Measurements from ENCODE around the gene TRPM3.

Gene TRPM3

DNA sequence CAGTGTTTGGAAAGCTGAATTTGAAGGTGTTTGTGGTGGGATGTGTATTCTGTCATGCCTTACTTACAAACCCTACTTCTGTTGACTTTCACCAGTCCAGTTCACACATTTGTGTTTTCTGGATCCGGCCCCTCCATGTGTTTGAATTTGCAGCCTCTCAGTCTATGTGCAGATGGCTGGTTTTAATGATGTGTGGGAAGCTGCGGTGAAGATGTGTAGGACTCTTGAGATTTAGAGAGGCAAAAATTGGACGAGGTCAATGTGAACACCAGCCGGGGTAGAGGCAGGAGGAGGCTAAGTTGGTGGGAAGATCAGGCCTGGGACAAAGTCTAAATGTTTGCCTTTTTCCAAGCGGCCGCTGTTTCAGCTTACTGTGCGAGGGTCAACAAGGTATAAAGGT, 591.6 kb downstream of the TRPM3 start:
- no peak for TF ChIP-seq ARNTL (CRISPR knock-in tag; IDR thresholded peaks at IDR 0.05; ENCODE audit: borderline replicate concordance, low read depth)
- TF ChIP-seq ZFP3 (CRISPR knock-in tag; IDR thresholded peaks at IDR 0.05): no peak
- TF ChIP-seq GLIS3 (CRISPR knock-in tag; IDR thresholded peaks at IDR 0.05): no peak
- no peak for TF ChIP-seq ZNF70 (CRISPR knock-in tag; IDR thresholded peaks at IDR 0.05)
- TF ChIP-seq TCF4 (CRISPR knock-in tag; IDR thresholded peaks at IDR 0.05; ENCODE audit: borderline replicate concordance): no peak
- no peak for TF ChIP-seq ZNF8 (CRISPR knock-in tag; IDR thresholded peaks at IDR 0.05)
- no peak for TF ChIP-seq PATZ1 (CRISPR knock-in tag; IDR thresholded peaks at IDR 0.05; ENCODE audit: borderline replicate concordance)
- no peak for TF ChIP-seq TOX (CRISPR knock-in tag; IDR thresholded peaks at IDR 0.05; ENCODE audit: borderline replicate concordance)
- no peak for TF ChIP-seq BACH2 (CRISPR knock-in tag; IDR thresholded peaks at IDR 0.05; ENCODE audit: borderline replicate concordance)
- TF ChIP-seq CSDC2 (CRISPR knock-in tag; IDR thresholded peaks at IDR 0.05): no peak
- no peak for TF ChIP-seq ZNF565 (CRISPR knock-in tag; conservative IDR thresholded peaks at IDR 0.05; ENCODE audit: low read depth)
- TF ChIP-seq SNAI2 (CRISPR knock-in tag; IDR thresholded peaks at IDR 0.05): no peak
- no peak for TF ChIP-seq ZFP30 (CRISPR knock-in tag; IDR thresholded peaks at IDR 0.05)
- TF ChIP-seq ESRRG (CRISPR knock-in tag; IDR thresholded peaks at IDR 0.05): no peak
- no peak for TF ChIP-seq ZC3H10 (CRISPR knock-in tag; IDR thresholded peaks at IDR 0.05)
- no peak for TF ChIP-seq PPARA (CRISPR knock-in tag; IDR thresholded peaks at IDR 0.05; ENCODE audit: borderline replicate concordance)
- no peak for TF ChIP-seq TSHZ2 (CRISPR knock-in tag; IDR thresholded peaks at IDR 0.05)
- TF ChIP-seq, protein P1, sequence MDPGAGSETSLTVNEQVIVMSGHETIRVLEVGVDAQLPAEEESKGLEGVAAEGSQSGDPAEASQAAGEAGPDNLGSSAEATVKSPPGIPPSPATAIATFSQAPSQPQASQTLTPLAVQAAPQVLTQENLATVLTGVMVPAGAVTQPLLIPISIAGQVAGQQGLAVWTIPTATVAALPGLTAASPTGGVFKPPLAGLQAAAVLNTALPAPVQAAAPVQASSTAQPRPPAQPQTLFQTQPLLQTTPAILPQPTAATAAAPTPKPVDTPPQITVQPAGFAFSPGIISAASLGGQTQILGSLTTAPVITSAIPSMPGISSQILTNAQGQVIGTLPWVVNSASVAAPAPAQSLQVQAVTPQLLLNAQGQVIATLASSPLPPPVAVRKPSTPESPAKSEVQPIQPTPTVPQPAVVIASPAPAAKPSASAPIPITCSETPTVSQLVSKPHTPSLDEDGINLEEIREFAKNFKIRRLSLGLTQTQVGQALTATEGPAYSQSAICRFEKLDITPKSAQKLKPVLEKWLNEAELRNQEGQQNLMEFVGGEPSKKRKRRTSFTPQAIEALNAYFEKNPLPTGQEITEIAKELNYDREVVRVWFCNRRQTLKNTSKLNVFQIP (CRISPR knock-in tag; IDR thresholded peaks at IDR 0.05; ENCODE audit: borderline replicate concordance, low read depth): no peak
- ATAC-seq: no peak

DNA sequence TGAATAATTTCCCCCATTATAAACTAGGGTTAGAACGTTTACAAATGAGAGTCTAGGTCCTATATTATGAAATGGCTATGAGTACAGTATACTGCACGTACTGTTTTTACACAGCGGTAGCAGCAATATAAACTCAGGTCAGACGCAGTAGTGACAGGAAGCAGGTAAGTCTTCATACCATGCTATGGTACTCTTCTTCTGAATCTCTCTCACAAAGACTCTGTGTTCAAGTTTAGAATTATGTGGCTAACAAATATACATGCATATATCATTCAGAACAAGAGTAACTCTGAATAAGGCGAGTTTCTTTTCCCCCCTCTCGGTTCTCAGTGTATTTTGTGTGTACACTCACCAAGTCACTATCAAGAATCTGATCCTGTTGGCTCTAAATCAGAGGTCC, 592.0 kb downstream of the TRPM3 start:
- no peak for TF ChIP-seq PPARA (CRISPR knock-in tag; IDR thresholded peaks at IDR 0.05; ENCODE audit: borderline replicate concordance)
- TF ChIP-seq TCF4 (CRISPR knock-in tag; IDR thresholded peaks at IDR 0.05; ENCODE audit: borderline replicate concordance): no peak
- no peak for TF ChIP-seq ZNF70 (CRISPR knock-in tag; IDR thresholded peaks at IDR 0.05)
- no peak for TF ChIP-seq ZNF565 (CRISPR knock-in tag; conservative IDR thresholded peaks at IDR 0.05; ENCODE audit: low read depth)
- no peak for TF ChIP-seq ARNTL (CRISPR knock-in tag; IDR thresholded peaks at IDR 0.05; ENCODE audit: borderline replicate concordance, low read depth)
- TF ChIP-seq ISL1 (CRISPR knock-in tag; IDR thresholded peaks at IDR 0.05): no peak
- TF ChIP-seq TSHZ2 (CRISPR knock-in tag; IDR thresholded peaks at IDR 0.05): no peak
- no peak for TF ChIP-seq CREB5 (CRISPR knock-in tag; IDR thresholded peaks at IDR 0.05; ENCODE audit: low read depth)
- TF ChIP-seq PATZ1 (CRISPR knock-in tag; IDR thresholded peaks at IDR 0.05; ENCODE audit: borderline replicate concordance): no peak
- no peak for TF ChIP-seq BACH2 (CRISPR knock-in tag; IDR thresholded peaks at IDR 0.05; ENCODE audit: borderline replicate concordance)
- no peak for TF ChIP-seq ZFP3 (CRISPR knock-in tag; IDR thresholded peaks at IDR 0.05)
- ATAC-seq: no peak

All from SK-N-SH treated with all-trans-retinoic acid at 6 μM for 48 hours (cell line).